Vagina (tissue), 2 donors: ENCODE results near the gene WSB2. TPM values are rescaled to one million over a fixed set of nuclear protein-coding genes. Genes with fewer than 3 reads are reported as not detected.

Experiments used
- DNase-seq, 2 donors: peaks; one replicate each; pipeline ENCODE4 v3.0.0-alpha.2; 2017; ENCODE audit errors: extremely low spot score in 2 of 2
- H3K27ac ChIP-seq: fragments of 200-600 bp; sonication (generic); one replicate; pipeline ENCODE4 v1.5.1; 2019
- H3K27me3 ChIP-seq: fragments of 200-600 bp; sonication (generic); one replicate; pipeline ENCODE4 v1.5.1; 2019
- H3K36me3 ChIP-seq, 2 donors: fragments of 200-600 bp; sonication (generic); one replicate each; pipeline ENCODE4 v1.5.1; 2017 to 2019
- H3K4me1 ChIP-seq: fragments of 200-600 bp; sonication (generic); one replicate; pipeline ENCODE4 v1.5.1; 2019
- H3K4me3 ChIP-seq, 2 donors: fragments of 200-600 bp; sonication (generic); 1 replicate in 1 of 2; 2 replicates in 1 of 2; pipeline ENCODE4 v1.5.1; 2016 to 2019
- H3K9me3 ChIP-seq: fragments of 200-600 bp; sonication (generic); one replicate; pipeline ENCODE4 v1.5.1; 2019
- CTCF ChIP-seq, 3 experiments: fragments of 450-650 bp in 2 of 3; fragments of 200-600 bp in 1 of 3; sonication (generic) in 1 of 3; IDR thresholded peaks; one replicate each; pipeline ENCODE4 v1.5.1; 2017 to 2019; ENCODE audit warnings: antibody characterized with exemption in 3 of 3, mild to moderate bottlenecking in 2 of 3, moderate library complexity in 2 of 3
- POLR2A ChIP-seq, 2 donors: fragments of 450-650 bp; IDR thresholded peaks; one replicate each; pipeline ENCODE4 v1.6.1; 2017; ENCODE audit warnings: antibody characterized with exemption in 2 of 2, mild to moderate bottlenecking in 2 of 2, moderate library complexity in 2 of 2
- POLR2AphosphoS5 ChIP-seq, 2 donors: sonication (generic); formaldehyde crosslinking; IDR thresholded peaks; one replicate each; pipeline ENCODE4 v1.9.0; 2017; ENCODE audit warnings: antibody characterized with exemption in 2 of 2, mild to moderate bottlenecking in 2 of 2, low read depth in 1 of 2; ENCODE audit not compliant: insufficient read depth in 1 of 2
- intact Hi-C: fragments of 100-400 bp; cut with DNase I; formaldehyde crosslinking; loops from one replicate; pipeline ENCODE4 v1.15.1; 2023
- total RNA-seq: library from RNA; depleted of rRNA; stranded (reverse); fragments of >200 nt; gene quantifications from one replicate; pipeline ENCODE4 v1.2.3, GENCODE V29; 2016

The WSB2 gene
- 44.0 TPM for total RNA-seq

GRCh38 chr12:118061011-118061872 lies at the start of gene WSB2:
TSS of gene WSB2 (minus strand) at chr12:118061179. CDS start at chr12:118061048, 131 bp downstream.
- no peaks in the 10 kb centered on the region for H3K9me3 ChIP-seq
- intact Hi-C loops: loop anchor here (5.0 kb wide), 2 partner anchors 44 to 311 kb away; partner anchors contain the start of genes RFC5 and TAOK3
- TF ChIP-seq POLR2AphosphoS5 (IDR thresholded peaks at IDR 0.05; ENCODE audit: insufficient read depth in 1 of 2, low read depth in 1 of 2) (no peak), CTCF (IDR thresholded peaks at IDR 0.05) (no peak), POLR2A (IDR thresholded peaks at IDR 0.05) (peak in 1 of 2 donors; percentile 20)

GRCh38 chr12:118109088-118109487 lies 48.1 kb upstream of the WSB2 start:
- Histone ChIP-seq H3K27ac (no peak overlapping the region), H3K9me3 (no peaks in the 10 kb centered on the region), H3K4me3 (no peak overlapping the region), H3K36me3 (no peaks in the 10 kb centered on the region), H3K27me3 (no peaks in the 10 kb centered on the region), H3K4me1 (peaks cover 7% of the 10 kb centered on the region)
- DNase-seq: no peak
- intact Hi-C loops: no loop called here
- TF ChIP-seq CTCF (IDR thresholded peaks at IDR 0.05) (no peak), POLR2AphosphoS5 (IDR thresholded peaks at IDR 0.05; ENCODE audit: insufficient read depth in 1 of 2, low read depth in 1 of 2) (no peak), POLR2A (IDR thresholded peaks at IDR 0.05) (no peak)

More at GRCh38 chr12:118061011-118061872, at the start of gene WSB2:
- H3K4me3 ChIP-seq: peak within 1 kb of the TSS; percentile 79 to 93
- no peak for DNase-seq
- H3K4me1 ChIP-seq: peaks cover 45% of the 10 kb centered on the region
- no peaks in the 10 kb centered on the region for H3K27me3 ChIP-seq
- peak within 1 kb of the TSS; percentile 99 for H3K27ac ChIP-seq
- H3K36me3 ChIP-seq: no peaks in the 10 kb centered on the region

GRCh38 chr12:118107694-118108093 lies 46.7 kb upstream of the WSB2 start:
- no peak for DNase-seq
- Histone ChIP-seq H3K4me3 (no peak overlapping the region), H3K9me3 (no peaks in the 10 kb centered on the region), H3K36me3 (no peaks in the 10 kb centered on the region), H3K27ac (no peak overlapping the region), H3K4me1 (peaks cover 13% of the 10 kb centered on the region), H3K27me3 (no peaks in the 10 kb centered on the region)
- intact Hi-C loops: no loop called here
- TF ChIP-seq POLR2AphosphoS5 (IDR thresholded peaks at IDR 0.05; ENCODE audit: insufficient read depth in 1 of 2, low read depth in 1 of 2) (no peak), CTCF (IDR thresholded peaks at IDR 0.05) (no peak), POLR2A (IDR thresholded peaks at IDR 0.05) (no peak)

GRCh38 chr12:118107011-118107410 lies 46.0 kb upstream of the WSB2 start:
- H3K4me1 ChIP-seq: peaks cover 19% of the 10 kb centered on the region
- H3K27me3 ChIP-seq: no peaks in the 10 kb centered on the region
- no peaks in the 10 kb centered on the region for H3K9me3 ChIP-seq
- TF ChIP-seq POLR2AphosphoS5 (IDR thresholded peaks at IDR 0.05; ENCODE audit: insufficient read depth in 1 of 2, low read depth in 1 of 2) (no peak), CTCF (IDR thresholded peaks at IDR 0.05) (no peak), POLR2A (IDR thresholded peaks at IDR 0.05) (no peak)
- no peak for DNase-seq
- intact Hi-C loops: no loop called here
- H3K27ac ChIP-seq: no peak overlapping the region
- H3K36me3 ChIP-seq: no peaks in the 10 kb centered on the region
- H3K4me3 ChIP-seq: no peak overlapping the region
